Kidney tubule cell (primary cell): ENCODE results near the gene PDPK1.

Experiments used
- DNase-seq: peaks from one replicate; pipeline ENCODE4 v3.0.0-alpha.2; 2018; ENCODE audit warnings: low spot score

The PDPK1 gene

GRCh38 chr16:2507052-2507659 is 30.7 kb upstream of the PDPK1 start:
- DNase-seq, result no peak

- DNase-seq, result no peak
Measured at GRCh38 chr16:2507665-2508064, 30.2 kb upstream of the PDPK1 start.

- DNase-seq, result no peak
Measured at GRCh38 chr16:2508722-2509400, 29.0 kb upstream of the PDPK1 start.

GRCh38 chr16:2511128-2511800 is 26.6 kb upstream of the PDPK1 start:
- DNase-seq, result peak; percentile 40

GRCh38 chr16:2511996-2512734 is 25.7 kb upstream of the PDPK1 start:
- DNase-seq, result no peak

- no peak for DNase-seq
Measured at GRCh38 chr16:2512735-2513404, 25.0 kb upstream of the PDPK1 start.

- peak; percentile 95 for DNase-seq
Measured at GRCh38 chr16:2513405-2514332, 24.2 kb upstream of the PDPK1 start, which contains the start of gene ATP6V0C. Gene ATP6V0C (plus strand): TSS chr16:2513952. CDS start chr16:2514104, 152 bp downstream.

- peak; percentile 35 for DNase-seq
Measured at GRCh38 chr16:2514333-2515179, 23.3 kb upstream of the PDPK1 start.

GRCh38 chr16:2515180-2515851 is 22.5 kb upstream of the PDPK1 start:
- peak; percentile 34 for DNase-seq

GRCh38 chr16:2516391-2517240 is 21.2 kb upstream of the PDPK1 start:
- DNase-seq, result peak; percentile 73

- no peak for DNase-seq
Measured at GRCh38 chr16:2517954-2518605, 19.7 kb upstream of the PDPK1 start.

- DNase-seq, result no peak
Measured at GRCh38 chr16:2518823-2519710, 18.8 kb upstream of the PDPK1 start.

GRCh38 chr16:2519711-2520080 is 18.1 kb upstream of the PDPK1 start:
- no peak for DNase-seq

- peak; percentile 90 for DNase-seq
Measured at GRCh38 chr16:2520097-2520783, 17.6 kb upstream of the PDPK1 start, which contains the start of gene AMDHD2. Gene AMDHD2 (plus strand): TSS chr16:2520371. CDS start chr16:2520459, 88 bp downstream.

- peak; percentile 78 for DNase-seq
Measured at GRCh38 chr16:2520784-2521531, 16.9 kb upstream of the PDPK1 start.
